Right ventricle myocardium superior (tissue), 1 donor: ENCODE data around the gene ZCCHC4. TPM values are rescaled to one million over a fixed set of nuclear protein-coding genes. Genes with fewer than 3 reads are reported as not detected.
"Not testable (repeated sequence)": the region's sequence is repeated elsewhere in the genome, so short reads cannot be mapped to it uniquely, and the experiment has no call there.

Source experiments
- ATAC-seq: fragments of 200-7000 bp; cut with Tn5 transposase; one replicate; pipeline ENCODE4 v1.9.1; 2020; ENCODE audit warnings: mild to moderate bottlenecking; ENCODE audit not compliant: poor library complexity
- DNase-seq: peaks from one replicate; pipeline ENCODE4 v3.0.0-alpha.2; 2020
- intact Hi-C: fragments of 100-400 bp; cut with DNase I; formaldehyde crosslinking; loops from one replicate; pipeline ENCODE4 v1.11.2; 2022
- total RNA-seq: library from RNA; stranded (reverse); fragmentation: NEBNext Ultra II Directional; extraction: Animal tissue kit (Norgen Biotek cat#: 25700); gene quantifications from one replicate; pipeline ENCODE4 v1.2.1, GENCODE V29; 2021
- donor health status: DM: no; HTN: yes; CAD: no; lungs with severe emphysema.

The ZCCHC4 gene
- total RNA-seq, 1 donor from 2014 or later: 9.2 TPM

DNA sequence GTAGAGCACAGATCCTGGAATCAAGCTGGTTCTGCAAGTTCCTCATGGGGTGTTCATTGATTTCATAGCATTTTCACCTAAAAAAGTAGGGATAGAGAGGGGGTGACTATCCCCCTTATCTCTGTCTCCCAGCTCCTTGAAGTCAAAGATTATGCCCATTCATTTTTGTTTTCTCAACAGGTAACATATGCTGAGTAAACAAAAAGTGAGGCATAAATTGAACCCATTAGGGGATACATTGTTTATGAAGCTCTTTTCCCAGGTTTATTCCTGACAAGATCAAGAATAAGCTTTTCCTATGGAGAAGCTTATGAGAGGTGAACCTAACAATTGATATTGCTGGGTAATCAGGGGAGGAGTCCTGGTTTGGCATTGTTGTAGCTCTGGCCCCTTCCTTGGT lies 55.3 kb downstream of the ZCCHC4 start:
- no peak for DNase-seq
- intact Hi-C loops: no loop called here
- ATAC-seq: no peak

DNA sequence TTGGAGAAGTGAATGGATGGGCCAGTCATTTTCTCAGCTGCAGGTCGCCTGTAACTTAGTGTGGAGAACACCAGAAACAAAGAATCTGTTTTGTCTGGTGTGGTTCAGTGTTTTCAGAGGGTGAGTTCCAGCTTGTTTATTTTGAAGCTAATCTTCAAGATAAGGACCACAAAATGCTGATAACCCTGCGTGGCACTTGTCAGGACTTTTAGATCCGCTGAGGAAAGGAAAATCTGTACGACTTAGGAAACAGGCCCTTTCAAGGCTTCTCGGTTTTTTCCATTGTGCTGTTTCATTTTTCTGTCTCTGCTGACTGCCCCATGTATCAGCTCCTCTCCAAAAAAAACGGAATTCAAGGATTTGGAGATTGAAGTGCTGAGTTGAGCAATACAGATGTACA lies 55.7 kb downstream of the ZCCHC4 start:
- DNase-seq: no peak
- intact Hi-C loops: no loop called here
- no peak for ATAC-seq

DNA sequence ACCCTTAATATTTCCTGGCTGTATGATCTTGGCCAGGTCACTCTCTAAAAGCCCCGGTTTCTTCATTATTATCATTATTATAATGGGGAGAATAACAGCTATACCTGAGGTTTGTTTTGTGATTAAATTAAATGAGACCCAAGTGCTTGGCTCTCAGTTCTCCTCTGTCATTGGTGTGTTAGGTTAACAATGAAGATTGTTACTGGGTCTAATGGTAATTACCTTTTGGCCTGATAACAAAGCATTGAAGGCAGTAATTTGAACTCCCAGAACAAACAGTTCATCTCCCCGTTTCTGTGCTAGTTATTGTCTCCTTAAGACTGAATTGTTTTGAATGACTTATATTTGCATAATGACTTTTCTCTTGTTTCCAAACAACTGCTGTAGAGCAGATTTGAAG lies 57.7 kb downstream of the ZCCHC4 start:
- ATAC-seq: no peak
- intact Hi-C loops: no loop called here
- DNase-seq: no peak

DNA sequence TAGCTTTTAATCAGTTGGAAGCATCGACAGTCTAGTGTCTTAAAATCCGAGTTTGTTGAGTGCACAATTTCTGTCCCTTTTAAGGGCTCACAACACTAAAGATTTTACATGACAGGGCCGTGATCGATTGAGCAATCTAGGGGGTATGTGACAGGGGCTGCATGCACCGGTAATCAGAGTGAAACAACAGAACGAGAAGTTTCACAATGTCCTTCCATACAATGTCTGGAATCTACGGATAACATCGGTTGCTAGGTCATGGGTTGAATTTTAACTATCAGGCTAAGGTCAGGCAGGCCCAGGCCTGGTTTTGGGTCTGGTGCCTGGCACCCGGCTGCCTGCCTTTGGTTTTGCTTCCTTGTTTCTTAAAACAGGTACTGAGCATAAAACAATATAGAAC lies 60.0 kb downstream of the ZCCHC4 start:
- intact Hi-C loops, DNase-seq, ATAC-seq: not testable (repeated sequence)

DNA sequence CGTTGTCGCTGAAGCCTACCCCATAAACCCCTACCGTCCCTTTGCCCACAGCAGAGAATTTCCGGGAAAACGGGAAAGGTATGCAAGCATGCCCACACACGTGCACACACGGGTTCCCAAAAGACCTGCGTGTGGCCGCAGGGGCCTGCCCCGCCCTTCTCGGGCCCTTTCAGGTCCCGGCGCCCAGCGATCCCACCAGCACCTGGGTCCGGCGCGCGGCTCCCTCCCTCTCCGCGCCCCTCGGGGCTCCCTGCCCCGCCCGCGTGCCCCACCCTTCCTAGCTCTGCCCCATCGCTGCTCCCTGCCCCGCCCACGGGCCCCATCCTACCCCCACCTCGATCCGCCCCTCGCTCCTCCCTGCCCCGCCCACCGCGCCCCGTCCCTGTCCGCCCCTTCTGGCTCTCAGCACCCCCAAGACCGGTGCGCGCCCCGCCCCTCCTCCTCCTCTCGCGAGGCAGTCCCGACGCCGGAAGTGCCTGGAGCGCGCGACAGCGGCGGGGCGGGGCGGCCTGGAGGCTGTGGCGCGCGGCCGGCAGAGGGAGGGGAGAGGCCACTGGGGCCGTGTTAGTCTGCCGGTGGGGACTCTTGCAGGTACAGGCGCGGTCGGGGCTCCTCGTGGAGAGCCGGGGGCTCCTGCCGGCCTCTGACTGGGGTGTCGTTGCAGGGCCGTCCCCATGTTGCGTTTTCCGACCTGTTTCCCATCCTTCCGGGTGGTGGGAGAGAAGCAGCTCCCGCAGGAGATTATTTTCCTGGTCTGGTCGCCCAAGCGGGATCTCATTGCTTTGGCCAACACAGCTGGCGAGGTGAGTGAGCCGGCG lies 64.4 kb downstream of the ZCCHC4 start, which contains the start of gene ANAPC4:
TSS of gene ANAPC4 (plus strand) at position 510 of the 818 bp plus-strand sequence. CDS start at position 675, 165 bp downstream.
- ATAC-seq (peak; percentile 99), DNase-seq (peak; percentile 97)
- intact Hi-C loops: no loop called here

DNA sequence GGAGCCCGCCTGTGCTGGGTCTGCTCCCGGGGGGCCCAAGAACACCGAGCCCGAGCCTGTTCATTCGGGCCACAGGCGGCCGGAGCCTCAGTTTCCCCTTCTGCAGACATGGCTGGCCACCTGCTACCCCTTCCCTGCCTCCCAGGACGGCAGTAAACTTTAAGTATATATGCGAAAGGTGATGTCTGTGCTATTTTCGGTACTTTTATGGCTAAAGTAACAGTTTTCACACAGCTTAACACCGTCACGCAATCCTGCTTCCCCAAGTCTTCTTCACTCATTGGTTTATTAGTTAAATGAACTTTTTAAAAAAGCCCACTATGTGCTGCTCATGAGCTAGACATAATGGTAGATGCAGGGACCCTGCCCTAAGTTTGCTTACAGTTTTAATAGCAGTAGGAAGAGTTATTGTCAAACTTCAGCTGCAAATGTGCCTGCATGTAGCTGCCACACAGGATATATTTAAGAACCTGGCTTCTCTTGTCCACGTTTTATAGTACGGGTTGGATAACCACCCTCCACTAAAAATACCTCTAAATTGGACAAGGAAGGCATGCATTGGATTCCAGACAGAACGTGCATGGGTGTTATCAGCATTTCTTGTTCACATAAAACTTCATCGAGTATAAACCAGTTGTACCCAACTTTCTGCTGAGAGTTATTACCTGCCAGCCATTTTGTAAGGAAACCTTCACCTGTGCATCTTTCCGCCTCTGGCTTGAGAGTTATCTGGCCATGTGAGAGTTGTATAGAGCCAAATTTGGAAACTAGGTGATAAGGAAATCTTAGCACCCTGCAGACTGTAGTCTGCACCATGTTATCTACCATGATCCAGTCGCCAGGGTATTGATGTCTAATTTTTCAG lies 65.2 kb downstream of the ZCCHC4 start:
- DNase-seq: no peak
- no peak for ATAC-seq
- intact Hi-C loops: no loop called here

DNA sequence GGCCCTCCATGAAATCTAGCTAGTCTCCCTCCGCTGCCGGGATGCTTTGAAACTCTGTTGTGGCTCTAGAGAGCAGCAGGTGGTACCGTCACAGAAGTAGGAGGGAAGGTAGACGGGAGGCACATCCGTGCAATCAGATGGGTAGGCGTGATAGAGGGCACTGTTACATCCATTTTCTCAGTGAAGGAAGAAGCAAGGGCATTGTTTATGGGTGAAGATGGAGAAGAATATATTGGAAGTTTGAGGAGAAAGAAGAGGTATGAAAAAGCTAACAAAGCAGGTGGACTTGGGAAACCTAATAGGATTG lies 65.8 kb downstream of the ZCCHC4 start:
- no peak for ATAC-seq
- no peak for DNase-seq
- intact Hi-C loops: no loop called here

DNA sequence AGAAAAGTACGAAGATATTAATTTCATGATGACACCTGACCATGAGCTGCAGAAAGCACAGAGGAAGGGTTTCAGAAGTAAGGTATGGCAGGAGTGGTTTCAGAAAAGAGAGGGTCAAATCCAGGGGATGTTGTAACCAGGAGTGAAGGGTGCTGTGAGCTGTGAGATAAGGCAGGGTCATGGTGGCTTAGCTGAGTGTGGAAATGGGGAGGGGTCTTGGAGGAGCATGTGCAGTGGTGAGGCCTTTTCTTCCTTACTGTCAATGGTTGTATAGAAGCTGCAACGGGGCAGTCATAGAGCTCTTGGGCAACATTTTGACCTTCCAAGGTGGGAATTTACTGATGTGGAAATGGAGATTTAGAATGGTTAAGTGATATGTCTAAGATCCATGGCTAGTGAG lies 67.0 kb downstream of the ZCCHC4 start:
- no peak for ATAC-seq
- no peak for DNase-seq
- intact Hi-C loops: no loop called here

DNA sequence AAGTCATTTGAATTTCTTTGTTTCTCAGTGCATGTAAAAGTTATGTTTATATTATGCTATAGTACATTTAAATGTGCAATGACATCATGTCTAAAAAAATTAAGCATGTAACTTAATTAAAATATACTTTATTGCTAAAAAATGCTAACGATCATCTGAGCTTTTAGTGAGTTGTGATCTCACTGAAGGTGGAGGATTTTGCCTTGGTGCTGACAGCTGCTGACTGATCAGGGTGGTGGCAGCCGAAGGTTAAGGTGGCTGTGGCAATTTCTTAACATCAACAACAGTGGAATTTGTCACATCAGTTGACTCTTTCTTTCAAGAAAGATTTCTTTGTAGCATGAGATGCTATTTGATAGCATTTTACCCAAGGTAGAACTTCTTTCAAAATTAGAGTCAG lies 71.1 kb downstream of the ZCCHC4 start:
- intact Hi-C loops: no loop called here
- ATAC-seq (no peak), DNase-seq (no peak)

DNA sequence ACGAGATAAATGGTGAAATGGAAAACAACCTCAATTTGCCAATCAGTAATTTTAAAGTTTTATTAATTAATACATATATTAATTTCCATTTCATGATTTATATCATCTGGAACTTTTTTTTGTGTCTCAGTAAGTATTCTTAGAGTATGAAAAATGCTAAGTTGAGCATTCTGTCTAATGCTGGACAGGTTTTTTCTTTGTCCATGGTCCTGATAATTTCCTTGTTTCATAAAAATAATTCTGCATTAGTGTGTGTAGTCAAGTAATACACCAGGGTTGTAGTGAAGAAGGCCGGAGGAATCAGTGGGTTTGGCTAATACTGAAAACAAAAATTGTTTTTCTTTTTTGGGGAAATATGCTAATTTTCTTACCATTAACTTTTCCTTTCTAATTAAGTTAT lies 74.4 kb downstream of the ZCCHC4 start:
- ATAC-seq (no peak), DNase-seq (no peak)
- intact Hi-C loops: no loop called here

DNA sequence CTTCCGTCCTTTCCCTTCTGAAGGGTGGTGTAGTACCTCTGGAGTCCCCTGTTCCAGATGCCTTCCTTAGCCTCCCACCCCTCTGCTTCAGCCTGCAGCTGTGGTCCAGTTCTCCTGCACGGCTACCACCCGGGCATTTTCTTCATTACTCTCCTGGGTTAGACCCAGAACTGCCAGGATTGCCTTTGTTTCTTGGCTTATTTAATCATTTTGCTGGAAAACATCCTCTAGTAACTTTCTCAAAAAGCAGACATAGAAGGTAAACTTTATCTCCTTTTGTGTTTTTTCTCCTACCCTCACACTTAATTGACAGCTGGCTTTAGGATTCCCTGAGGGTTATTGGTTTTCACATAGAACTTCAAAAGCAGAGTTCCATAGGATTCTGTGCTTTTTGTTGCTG lies 84.7 kb downstream of the ZCCHC4 start:
- DNase-seq (no peak), ATAC-seq (no peak)
- intact Hi-C loops: no loop called here

DNA sequence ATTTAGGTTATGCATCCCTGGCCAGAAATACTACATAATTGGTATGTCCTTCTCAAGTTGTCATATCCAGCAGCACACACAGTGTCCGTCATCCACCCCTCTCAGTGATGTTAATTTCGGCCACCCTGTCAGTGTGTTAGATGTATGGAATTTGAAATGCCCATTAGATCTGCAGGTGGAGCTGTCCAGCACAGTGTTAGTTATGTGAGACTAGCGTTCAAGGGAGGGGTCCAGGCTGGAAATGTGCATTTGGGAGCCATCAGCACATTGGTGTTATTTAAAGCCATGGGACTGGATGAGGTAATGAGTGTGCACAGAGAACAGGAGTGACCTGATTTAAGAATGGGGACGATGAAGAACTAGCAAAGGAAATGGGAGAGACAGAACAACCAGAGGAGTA lies 86.9 kb downstream of the ZCCHC4 start:
- intact Hi-C loops: no loop called here

DNA sequence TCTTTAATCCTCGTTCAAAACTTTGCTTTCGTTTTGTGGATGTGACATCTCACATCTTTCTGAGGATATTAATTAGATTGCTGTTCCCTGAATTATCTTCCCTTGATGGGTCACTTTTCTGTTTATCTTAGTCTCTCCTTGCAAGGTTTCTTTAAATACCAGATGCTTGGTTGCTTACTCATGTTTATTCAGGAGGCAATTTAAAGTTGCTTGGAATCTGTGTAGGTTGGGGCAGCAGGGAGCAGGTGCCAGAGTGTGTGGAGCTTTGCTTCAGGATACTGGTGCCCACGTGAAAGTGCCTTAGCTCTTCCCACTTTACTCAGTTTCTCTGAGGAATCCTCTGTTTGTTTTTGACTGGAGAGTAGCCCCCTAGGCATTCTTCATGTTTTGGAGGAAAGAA lies 88.5 kb downstream of the ZCCHC4 start:
- DNase-seq (no peak), ATAC-seq (no peak)
- intact Hi-C loops: no loop called here

More for the DNA sequence above, 86.9 kb downstream of the ZCCHC4 start:
- no peak for ATAC-seq
- DNase-seq: no peak

DNA sequence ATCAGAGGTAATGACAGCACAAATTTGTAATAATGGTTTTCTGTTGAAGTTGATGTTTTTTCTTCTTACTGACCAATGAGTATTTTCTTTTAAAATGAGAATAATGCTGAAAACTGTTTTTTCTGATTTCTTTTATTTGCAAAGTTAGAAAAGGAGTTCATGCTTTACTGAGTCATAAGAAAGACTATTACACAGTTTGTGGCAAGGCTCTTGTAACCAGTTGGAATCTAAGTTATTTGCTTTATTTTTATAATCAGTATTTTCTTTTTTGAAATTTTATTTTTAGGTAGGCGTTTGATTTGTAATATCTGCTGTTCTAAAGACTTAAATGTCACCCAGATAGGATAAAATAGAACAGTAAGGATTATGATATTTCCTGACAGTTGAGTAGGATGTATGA lies 89.9 kb downstream of the ZCCHC4 start:
- ATAC-seq (no peak), DNase-seq (no peak)
- intact Hi-C loops: no loop called here

DNA sequence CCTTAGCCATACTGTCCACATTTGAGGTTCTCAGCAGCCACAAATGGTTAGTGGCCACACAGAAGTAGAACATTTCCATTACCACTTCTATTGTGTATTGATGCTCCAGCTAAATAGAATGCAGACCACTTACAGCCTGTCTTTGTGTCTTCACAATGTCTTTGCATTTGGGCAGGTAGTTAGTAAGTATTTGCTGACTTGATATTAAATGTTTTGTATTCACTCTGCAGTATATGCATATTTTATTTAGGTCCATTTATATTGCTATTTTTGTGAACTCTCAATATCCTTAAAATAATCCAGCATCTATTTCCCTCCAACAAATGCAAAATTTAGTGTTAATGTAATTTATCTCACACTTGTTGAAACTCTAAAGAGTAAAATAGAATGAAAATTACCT lies 91.1 kb downstream of the ZCCHC4 start:
- DNase-seq (no peak), ATAC-seq (no peak)
- intact Hi-C loops: no loop called here

DNA sequence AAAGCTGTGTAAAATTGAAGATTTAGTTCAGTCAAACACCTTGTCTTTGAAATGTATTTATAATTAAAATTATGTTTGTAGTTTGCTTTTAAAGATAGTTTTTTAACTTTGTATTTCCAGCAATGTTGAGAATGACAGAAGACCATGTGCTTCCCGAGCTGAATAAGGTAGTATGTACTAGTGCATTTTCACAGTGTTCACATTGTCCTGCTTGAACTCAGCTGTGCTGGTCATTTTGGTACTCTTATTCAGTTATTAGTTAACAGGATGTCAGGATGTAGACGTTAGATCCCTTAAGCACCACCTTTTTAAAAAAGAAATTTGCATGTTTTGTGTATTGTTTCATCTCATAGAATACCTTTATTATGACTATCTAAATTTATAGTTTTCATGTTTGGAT lies 92.9 kb downstream of the ZCCHC4 start:
- DNase-seq (no peak), ATAC-seq (no peak)
- intact Hi-C loops: no loop called here

DNA sequence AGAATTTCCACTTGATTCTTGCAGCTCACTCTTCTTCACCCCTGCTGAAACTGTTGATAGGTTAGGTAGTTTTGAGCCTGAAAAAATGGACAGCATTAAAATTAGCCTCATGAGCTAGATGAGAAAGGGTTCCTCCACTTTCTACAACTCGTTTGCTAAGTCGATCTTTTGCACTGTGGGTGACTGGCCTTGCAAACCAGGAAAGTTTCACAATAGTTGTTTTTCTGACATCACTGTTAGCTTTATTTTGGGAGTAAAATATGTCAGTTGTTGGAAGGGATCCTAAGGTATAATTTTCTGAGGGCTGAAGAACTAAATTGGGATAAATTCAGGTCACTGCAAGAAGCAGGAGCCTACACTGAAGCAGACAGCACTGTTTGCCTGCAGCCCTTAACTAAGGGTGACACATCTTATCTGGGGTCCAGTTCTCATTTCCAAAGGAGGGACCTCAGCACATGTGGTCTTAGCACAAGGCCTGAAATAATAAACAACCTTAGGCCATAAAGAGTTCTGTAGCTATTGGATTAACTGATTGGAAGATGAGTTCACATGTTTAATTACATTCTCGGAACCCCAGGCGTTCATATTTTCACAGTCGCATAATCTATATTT lies 93.6 kb downstream of the ZCCHC4 start:
- DNase-seq (no peak), ATAC-seq (no peak)
- intact Hi-C loops: no loop called here

DNA sequence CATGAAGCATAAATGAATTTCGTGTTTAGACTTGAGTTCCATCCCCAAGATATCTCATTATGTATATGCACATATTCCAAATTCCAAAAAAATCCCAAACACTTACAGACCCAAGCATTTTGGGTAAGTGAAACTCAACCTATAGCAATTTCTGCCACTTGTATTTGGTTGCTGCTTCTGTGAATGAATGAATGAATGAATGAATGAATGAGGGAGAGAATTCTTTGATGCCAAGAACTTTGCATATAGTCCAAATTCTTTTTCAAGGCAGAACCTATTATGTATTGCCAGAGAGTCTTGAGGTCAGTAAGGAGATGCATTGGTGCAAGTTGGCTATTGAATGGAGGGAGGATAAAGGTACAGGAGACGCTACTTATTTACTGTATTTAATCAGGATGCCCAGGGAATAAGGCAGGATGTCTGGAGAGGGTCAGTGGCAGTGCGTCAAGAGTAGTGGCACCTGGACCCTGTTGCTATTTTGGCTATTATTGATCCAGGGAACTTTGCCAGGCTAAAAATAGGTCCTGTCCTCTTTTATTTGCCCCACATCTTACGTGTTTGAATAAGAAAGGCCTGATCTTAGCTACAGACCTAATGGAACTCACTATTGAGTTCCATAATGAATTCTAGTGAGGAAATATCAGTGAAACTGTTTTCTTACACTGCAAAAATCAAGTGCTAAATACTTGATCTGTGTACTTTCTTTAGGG lies 98.4 kb downstream of the ZCCHC4 start:
- DNase-seq (no peak), ATAC-seq (no peak)
- intact Hi-C loops: no loop called here

DNA sequence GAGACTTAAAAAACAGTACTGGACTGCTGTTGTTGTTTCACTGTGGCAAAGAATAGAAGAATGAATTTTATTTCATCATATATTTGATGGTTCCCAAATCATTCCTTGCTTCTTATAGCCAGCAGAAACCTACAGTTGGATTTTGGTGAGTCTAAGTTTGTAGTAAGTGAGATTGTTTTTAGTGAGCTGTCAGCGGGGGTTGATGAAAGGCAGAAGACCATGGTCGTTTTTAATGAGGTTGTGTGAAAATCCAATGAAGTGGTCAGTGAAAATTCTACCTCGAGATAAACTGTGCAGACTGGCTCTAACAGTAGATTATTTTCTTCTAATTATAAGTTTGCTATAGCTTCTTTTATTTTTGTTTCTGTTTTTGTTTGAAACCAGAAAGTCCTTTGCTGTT lies 100.7 kb downstream of the ZCCHC4 start:
- DNase-seq: no peak
- ATAC-seq: no peak
- intact Hi-C loops: no loop called here
